ENCODE measurements around the gene LRRC15. TPM values are rescaled to one million over a fixed set of nuclear protein-coding genes. Genes with fewer than 3 reads are reported as not detected.

Gene LRRC15
- total and polyA plus RNA-seq, 2 donors (not counting 3 experiments of a cell fraction or from before 2014, with no cell fraction given) = not detected

- Histone ChIP-seq H3K36me3 (ENCODE audit: control insufficient read depth in 2 of 2, extremely low read depth in 1 of 2, insufficient read depth in 2 of 2, low read length in 2 of 2) (no peaks in the 10 kb centered on the region), H3K9me3 (replicated peaks; ENCODE audit: control insufficient read depth, insufficient read depth, low read length) (no peaks in the 10 kb centered on the region), H2AFZ (ENCODE audit: low read depth, low read length) (no peak overlapping the region), H3K4me1 (ENCODE audit: control insufficient read depth, extremely low read depth, insufficient read depth, low read length) (no peaks in the 10 kb centered on the region), H3K4me2 (ENCODE audit: insufficient read depth, low read length) (no peak overlapping the region), H4K20me1 (replicated peaks; ENCODE audit: control insufficient read depth, extremely low read depth, insufficient read depth, low read length) (no peaks in the 10 kb centered on the region), H3K27me3 (ENCODE audit: control insufficient read depth in 2 of 2, insufficient read depth in 2 of 2, low read length in 2 of 2) (peaks cover 0 to 2% of the 10 kb centered on the region in 2 experiments), H3K4me3 (replicated peaks in 1 of 3; ENCODE audit: insufficient read depth in 1 of 3, low read depth in 1 of 3, low read length in 3 of 3) (no peak overlapping the region), H3K27ac (ENCODE audit: insufficient read depth, low read depth, low read length) (no peak overlapping the region), H3K9me1 (replicated peaks; ENCODE audit: control insufficient read depth, extremely low read depth, insufficient read depth, low read length) (no peaks in the 10 kb centered on the region), H3K79me2 (ENCODE audit: control insufficient read depth, insufficient read depth, low read length) (no peaks in the 10 kb centered on the region), H3K9ac (replicated peaks; ENCODE audit: extremely low read depth, insufficient read depth, low read length) (no peak overlapping the region)
- no TSS peak for BruUV-seq (replicated peaks)
- dilution Hi-C loops (cut with MboI; ENCODE audit: extremely low pct_ligation_motif_present, low sequenced_read_pairs) = loop anchor here (25.0 kb wide), 1 partner anchor 560 kb away; no protein-coding TSS in a partner anchor
- FAIRE-seq (no peak), DNase-seq (ENCODE audit: low read depth, low spot score) (no peak)
- POLR2A ChIA-PET = no interaction called here
- intact Hi-C loops (cut with micrococcal nuclease) = no loop called here
- CTCF ChIA-PET = interaction anchor here (1.0 to 1.7 kb wide), 3 partner anchors 22 to 657 kb away, joined by 3 to 10 read pairs (median 7); no protein-coding TSS in a partner anchor
- no peak for TF ChIP-seq POLR2AphosphoS5 (IDR thresholded peaks at IDR 0.05; ENCODE audit: insufficient read depth, low read depth, low read length)
- TF ChIP-seq MYC (IDR thresholded peaks at IDR 0.05; ENCODE audit: low read depth, low read length) = no peak
- no peak for TF ChIP-seq FOS (IDR thresholded peaks at IDR 0.05; ENCODE audit: borderline replicate concordance, insufficient read depth, low read length)
- TF ChIP-seq JUN (IDR thresholded peaks at IDR 0.05; ENCODE audit: borderline replicate concordance, insufficient read depth, insufficient read length, low read depth) = no peak
- TF ChIP-seq, protein P1, sequence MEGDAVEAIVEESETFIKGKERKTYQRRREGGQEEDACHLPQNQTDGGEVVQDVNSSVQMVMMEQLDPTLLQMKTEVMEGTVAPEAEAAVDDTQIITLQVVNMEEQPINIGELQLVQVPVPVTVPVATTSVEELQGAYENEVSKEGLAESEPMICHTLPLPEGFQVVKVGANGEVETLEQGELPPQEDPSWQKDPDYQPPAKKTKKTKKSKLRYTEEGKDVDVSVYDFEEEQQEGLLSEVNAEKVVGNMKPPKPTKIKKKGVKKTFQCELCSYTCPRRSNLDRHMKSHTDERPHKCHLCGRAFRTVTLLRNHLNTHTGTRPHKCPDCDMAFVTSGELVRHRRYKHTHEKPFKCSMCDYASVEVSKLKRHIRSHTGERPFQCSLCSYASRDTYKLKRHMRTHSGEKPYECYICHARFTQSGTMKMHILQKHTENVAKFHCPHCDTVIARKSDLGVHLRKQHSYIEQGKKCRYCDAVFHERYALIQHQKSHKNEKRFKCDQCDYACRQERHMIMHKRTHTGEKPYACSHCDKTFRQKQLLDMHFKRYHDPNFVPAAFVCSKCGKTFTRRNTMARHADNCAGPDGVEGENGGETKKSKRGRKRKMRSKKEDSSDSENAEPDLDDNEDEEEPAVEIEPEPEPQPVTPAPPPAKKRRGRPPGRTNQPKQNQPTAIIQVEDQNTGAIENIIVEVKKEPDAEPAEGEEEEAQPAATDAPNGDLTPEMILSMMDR (IDR thresholded peaks at IDR 0.05; ENCODE audit: extremely low read depth in 1 of 2, insufficient read depth in 1 of 2, low read depth in 1 of 2, low read length in 2 of 2) = no peak
- TF ChIP-seq EZH2 (IDR thresholded peaks at IDR 0.05; ENCODE audit: borderline replicate concordance, low read depth, low read length, severe bottlenecking) = no peak
- TF ChIP-seq GATA2 (IDR thresholded peaks at IDR 0.05; ENCODE audit: insufficient read depth, insufficient read length, low read depth, low read length) = no peak
- TF ChIP-seq, protein P2, sequence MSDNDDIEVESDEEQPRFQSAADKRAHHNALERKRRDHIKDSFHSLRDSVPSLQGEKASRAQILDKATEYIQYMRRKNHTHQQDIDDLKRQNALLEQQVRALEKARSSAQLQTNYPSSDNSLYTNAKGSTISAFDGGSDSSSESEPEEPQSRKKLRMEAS (IDR thresholded peaks at IDR 0.05; ENCODE audit: insufficient read depth, insufficient read length) = no peak
- no peak for TF ChIP-seq POLR2A (IDR thresholded peaks at IDR 0.05; ENCODE audit: low read depth, low read length)
Measured at GRCh38 chr3:194322678-194323211, 46.8 kb downstream of the LRRC15 start.
